ENCODE data around the gene AIM2.
"Not testable (repeated sequence)": the region's sequence is repeated elsewhere in the genome, so short reads cannot be mapped to it uniquely, and the experiment has no call there.

AIM2 gene, protein sequence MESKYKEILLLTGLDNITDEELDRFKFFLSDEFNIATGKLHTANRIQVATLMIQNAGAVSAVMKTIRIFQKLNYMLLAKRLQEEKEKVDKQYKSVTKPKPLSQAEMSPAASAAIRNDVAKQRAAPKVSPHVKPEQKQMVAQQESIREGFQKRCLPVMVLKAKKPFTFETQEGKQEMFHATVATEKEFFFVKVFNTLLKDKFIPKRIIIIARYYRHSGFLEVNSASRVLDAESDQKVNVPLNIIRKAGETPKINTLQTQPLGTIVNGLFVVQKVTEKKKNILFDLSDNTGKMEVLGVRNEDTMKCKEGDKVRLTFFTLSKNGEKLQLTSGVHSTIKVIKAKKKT

DNA sequence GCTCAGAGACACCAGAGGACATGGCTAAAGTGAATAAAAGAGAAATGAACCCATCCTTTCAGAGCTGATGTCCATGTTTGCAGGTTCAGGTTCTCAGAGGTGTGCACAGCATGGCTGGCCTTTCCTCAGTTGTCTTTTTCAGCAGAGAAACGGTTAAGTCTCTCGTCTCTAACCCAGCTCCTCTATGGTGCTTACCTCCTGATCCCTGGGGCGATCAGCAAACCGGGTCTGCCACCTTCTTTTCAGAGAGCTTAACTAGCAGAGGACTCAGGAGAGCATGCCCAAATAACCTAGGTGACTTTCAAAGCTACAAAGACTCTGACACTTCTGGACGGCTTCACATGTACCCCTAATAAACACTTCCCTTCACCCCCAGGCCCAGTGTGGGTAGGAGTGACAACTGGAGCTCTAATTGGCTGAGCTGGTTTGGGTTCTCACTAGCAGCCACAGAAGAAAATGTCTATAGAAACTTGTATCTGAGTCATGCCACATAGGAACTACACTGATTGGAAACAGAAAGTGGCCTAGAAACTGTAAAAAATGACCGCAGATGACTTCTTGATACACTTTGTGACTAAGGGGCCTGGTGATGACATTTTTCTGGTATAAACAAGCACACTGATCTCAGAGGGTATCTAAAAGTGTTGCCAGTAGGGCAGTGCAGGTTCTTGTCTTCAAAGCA lies at the start of gene AIM2:
Gene AIM2 (minus strand): TSS at position 329 of the 682 bp plus-strand sequence. CDS start 3,267 bp downstream, outside the sequence.
- no peak for DNase-seq

DNA sequence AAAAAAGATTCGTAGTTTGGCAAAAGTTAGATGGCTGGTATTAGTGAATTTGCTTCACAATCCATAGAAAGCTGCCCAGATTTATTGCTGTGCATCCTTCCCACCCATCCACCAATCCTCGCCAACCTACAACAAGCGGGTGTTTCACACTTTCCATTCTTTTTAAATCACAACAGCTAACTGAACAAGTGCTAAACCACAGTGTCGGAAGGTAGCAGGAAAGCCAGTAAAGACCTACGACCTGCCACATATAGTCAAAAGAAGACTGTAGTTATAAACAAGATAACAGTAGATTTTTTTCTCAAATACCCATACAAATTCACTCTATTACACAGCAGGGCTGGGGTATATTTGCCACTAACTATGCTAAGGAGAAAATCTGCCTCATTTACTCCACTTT lies 47.0 kb upstream of the AIM2 start:
- no peak for DNase-seq

DNA sequence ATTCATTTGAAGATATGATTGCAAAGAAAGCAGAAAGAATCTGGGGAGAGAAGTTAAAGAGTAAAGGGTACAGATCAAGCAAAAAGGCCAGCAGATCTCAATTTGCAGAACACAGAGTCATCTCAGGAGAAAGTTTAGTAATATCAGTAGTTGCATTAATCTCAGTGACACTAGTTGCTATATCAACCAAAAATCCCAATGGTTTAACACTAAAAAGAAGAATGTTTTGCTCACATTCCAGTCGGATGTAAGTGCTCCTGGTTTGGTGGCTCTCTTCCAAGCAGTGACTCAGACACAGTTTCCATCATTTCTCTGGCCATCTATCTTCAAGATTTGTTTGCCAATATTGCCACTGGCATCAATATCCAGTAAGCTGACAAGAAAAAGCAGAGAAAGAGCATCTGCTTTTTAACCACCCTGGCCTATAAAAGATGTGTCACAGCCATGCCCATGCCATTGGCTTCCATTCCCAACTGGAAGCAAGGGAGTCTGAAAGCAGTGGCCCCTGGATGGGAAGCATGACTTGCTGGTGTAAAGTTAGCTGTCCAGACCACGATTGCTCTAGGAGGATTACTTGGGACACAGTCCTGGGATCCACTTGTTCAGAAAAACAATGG lies 45.5 kb upstream of the AIM2 start:
- no peak for DNase-seq

DNA sequence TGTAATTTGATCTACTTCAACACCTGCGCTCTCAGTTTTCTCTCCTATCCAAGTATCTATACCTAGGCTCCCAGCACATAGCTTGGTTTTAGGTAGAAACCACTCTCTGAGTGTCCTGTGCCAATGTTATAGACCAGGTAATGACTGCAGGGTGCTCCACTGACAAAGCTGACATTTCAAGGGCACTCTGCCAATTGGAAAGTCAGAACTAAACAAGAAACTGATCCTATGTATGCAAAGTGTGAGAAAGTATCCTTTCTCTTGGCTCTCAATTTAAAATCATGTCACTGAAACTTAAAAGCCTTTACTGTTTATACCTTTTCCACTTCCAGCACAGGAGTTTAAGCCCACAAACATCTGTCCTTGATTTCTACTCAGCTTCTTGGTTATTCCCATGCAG lies 45.0 kb upstream of the AIM2 start:
- DNase-seq, result no peak

DNA sequence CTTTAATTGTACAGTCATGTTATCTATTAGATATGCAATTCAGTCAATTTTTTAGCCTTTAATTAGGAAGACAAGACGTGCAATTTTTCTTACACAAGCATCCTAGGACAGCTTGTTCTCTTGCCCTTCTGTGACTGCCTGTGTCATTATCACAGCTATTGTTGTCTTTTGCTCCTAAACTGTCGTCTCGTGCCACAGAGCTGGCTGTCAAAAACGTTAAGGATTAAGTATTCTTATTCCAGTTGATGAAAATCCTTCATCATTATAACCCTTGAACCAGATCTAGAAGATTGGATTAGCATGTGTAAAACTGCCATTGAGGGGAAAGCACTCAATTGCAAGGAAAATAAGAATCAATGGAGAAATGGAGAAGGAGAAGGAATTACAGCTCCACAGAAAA lies 43.8 kb upstream of the AIM2 start:
- DNase-seq, result no peak

DNA sequence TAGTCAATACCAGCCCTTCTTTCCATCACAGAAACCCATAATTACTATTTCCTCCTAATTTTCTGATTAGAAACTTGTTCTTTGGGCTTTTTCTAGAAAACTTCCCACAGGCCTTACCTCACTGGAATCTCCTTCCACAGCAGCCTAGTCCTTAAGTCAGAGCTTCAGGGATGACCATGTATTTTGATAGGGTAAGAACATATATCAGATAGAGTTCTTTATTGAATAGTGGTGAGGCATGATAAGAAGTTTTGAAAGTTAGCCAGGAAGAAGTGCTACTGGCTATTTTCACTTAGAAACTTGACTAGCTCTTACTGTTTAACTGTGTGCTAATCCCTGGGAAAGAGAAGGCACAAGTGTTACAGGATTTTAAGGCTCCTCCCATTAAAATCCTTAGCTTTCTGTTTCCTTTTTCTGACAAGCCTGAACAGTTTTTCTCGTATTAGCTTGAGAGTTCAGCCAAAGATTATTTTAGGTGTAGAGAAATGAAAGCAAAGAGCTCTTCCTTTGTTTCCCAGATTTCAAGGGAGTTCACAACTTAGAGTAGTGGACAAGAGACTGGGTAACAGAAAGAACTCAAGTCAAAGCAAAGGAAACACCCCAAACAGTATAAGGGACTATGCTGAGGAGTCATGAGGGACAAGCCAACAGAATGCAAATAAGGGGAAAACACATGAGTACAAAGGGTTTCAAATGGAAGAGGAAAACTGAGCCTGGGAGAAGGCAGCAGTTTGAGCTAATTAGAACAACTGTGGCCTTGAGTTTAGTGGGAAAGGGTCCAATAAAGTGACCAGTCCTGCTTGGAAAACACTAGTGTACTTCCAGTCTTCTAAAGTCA lies 37.2 kb upstream of the AIM2 start:
- no peak for DNase-seq

DNA sequence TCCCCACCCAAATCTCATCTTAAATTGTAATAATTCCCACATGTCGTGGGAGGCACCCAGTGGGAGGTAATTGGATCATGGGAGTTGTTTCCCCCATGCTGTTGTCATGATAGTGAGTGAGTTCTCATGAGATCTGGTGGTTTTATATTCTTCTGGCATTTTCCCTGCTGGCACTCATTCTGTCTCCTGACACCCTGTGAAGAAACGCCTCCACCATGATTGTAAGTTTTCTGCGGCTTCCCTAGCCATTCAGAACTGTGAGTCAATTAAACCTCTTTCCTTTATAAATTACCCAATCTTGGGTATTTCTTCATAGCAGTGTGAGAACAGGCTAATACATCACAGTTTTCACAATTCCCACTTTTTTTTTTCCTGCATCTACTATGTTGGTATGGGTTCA lies 26.5 kb upstream of the AIM2 start:
- not testable (repeated sequence) for DNase-seq

DNA sequence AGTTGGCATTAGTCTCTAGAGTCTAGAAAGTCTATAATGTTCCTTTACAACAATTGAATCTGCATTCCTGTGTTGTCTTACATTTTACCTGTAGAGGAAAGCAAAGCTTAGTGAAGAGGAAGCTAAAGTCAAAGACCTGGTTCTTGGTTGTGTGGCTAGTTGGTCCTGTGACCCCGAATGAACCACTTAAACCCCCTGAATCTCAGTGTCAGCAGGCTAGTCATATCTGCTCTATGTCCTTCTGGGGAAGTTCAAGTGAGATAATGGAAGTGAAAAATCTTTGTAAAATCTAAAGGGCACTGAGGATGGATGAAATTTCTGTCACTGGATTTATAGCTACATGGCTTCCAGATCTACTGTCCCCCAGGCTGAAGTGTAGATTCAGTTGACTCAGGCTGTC lies 24.0 kb upstream of the AIM2 start:
- DNase-seq, result no peak

DNA sequence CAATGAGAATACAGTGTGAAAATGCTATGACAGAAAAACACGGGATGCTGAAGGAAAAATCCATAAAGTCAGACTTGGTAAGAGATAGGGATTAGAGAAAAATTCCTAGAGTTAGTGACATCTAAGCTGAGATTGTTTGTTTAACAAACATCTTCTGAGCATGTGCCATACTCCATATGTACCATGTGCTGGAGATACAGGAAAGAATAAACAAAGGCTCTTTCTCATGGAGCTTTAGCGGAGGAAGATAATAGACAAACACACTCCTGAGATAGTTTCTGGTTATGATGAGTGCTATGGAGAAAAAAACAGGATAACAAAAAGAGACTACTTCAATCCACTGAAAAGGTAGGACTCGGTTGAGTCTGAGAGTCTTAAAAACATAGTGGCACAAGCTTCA lies 22.0 kb upstream of the AIM2 start:
- no peak for DNase-seq

DNA sequence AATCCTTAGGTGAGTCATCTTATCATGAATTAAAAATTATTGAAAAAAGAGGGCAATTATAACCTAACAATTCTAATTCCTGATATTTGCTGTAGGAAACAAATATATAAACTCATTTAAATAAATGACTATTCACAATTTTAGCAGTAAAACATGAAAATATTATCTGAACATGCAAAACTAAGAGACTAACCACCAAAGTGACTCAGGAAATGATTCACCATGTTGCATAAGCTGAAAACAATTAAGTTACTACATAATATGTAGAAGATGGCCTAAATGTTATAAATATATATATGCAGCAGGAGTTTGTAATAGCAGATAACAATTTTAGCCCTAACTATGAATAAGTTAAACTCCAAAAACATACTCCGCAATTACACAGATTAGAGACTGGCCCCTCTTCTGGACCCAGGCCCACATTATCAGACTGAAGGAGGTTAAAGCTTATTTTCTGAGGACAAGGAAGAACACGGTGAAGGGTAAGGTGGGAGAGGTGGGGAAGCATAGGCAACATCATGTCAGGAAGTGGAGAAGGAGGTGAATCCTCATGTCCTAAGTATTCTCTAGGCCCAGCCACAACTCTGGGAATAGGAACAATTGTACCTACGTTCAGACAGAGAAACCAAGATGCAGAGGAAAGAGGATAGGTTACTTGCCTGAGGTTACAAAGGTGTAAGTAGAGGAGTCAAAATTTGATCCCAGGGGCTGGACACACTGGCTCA lies 15.6 kb upstream of the AIM2 start:
- DNase-seq, result no peak

DNA sequence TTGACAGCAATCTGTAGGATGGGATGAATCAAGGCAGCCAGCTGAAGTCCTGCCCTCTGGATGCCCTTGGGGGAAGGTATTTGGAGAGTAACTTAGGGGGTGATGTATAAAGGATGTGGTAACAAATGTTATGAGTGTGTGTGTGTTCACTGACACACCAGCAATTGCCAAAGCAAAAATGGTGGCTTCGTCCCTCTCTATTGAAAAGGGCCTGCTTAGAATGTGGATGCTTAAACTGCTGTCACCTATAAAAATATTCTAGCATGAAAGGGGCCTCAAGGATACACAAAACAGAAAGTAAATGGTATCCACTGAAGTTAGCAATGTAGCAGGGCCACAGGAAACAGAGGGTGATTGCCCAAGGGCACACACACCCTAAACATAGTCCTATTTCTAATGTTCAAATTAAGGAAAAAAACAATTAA lies 15.1 kb upstream of the AIM2 start:
- no peak for DNase-seq

DNA sequence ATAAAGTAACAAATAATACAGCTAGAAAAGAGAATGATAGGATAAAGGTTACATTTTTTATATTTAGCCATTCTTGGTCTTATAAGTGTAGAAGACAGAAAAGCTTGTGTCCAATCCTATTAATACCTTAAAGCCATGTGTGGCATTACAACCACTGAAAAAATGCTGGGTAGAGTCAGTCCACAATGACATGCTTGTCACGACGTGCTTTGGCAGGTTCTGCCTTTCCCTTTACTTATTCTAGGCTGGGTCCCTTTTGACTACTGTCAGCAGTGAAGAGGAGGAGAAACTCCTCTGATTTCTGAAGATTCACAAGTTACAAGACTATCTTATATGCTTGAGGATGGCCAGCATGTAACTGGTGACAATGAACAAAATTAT lies 14.6 kb upstream of the AIM2 start:
- DNase-seq, result no peak

DNA sequence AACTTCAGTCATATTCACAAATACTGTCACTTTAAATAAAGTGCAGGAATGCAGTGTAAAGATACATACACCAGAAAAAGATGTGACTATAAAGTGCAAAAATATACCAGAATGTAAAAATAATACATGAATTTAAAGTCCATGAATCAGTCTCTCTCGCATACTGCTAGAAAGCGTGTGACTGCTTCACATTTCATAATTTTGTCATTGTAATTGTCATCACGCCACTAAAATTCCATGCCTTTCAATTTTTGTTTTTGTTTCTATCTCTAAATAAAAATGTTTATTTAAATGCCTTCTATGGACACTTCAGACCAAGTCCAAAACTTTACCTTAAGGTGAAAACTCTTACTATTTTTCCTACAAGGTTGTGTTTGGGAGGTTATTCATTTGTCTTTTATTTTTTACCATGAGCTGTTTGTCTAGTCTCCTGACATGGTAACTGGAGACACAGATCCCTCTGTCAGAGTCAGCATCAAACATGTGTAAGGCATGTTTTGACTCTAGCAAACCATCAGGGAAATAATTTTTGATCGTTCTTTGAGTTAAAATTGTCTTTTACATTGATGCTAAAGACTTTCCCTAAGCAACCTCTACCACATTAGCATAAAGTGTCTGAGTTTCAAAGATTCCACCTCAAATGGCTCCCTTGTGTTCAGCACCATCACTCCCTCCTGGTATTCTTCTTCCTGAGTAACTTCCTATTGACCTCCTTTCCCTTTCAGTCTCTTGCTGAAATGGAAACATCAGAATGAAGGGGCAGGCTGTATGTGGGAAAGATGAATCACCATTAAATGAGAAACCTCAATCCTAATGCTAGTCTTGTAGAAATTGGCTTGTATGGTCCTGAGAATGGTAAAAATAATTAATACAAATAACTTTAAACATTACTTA lies 14.0 kb upstream of the AIM2 start:
- no peak for DNase-seq

DNA sequence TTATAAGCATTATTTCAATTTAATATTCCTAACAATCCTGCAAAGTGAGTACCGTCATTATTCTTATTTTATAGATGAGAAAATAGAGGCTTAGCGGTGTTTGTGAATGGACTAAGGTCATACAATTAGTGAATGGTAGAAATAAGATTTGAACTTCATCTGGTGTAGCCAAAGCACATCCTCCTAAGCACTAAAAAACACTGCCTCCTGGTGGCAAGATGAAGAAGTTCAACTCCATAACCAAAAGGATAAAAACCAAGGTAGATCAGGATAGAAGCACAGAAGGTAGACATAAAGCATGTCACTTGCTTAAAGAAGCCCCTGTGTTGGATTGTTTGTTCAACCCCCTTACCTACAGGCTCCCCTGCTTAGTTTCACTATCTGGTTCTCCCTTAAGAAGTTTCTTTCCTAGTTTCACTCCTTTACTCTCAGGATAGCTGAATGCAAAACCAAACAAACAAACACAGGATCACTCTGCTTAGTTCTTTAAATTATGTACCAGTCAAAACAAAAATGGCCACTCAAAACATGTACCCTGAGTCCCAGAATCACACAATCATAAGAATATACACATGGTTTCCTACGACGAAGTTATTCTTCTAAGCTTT lies 12.7 kb upstream of the AIM2 start:
- no peak for DNase-seq

DNA sequence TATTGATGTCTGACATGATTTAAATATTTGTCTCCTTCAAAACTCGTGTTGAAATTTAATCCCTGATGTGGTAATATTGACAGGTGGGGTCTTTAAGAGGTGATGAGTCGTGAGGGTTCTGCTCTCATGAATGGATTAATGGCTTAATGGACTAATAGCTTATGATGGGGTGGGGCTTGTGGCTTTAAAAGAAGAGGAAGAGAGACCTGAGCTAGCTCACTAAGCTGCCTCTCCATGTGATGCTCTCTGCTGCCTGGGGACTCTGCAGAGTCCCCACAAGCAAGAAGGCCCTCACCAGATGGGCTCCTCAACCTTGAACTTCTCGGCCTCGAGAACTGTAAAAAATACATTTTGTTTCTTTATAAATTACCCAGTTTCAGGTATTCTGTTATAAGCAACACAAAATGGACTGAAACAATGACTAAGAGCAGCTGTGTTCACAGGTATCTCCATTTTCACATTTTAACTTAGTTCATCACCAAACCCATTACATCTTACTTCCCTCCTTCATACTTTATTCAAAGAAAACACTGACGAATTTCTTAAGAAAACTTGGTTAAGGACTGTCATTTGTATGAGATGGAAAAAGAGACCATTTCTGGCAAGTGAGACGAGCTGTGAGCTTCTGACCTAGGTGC lies 12.1 kb upstream of the AIM2 start:
- DNase-seq, result no peak

DNA sequence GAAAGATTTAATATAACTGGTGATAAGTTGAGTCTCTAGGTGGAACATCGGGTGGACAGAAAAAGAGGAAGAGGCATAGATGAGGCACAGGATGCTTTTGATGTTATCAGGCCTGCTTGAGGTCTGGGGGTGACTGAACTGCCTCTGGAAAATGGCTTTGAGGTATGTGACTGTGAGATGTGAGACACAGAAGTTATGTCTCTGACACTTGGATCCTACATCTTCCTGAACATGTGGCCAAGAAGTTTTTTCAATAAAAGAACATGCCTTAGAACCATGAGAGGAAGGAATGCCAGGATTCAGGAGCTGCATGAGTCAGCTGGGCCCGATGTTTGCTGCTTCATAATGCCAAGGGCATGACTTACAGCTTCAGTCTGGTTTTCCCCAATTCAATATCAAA lies 11.5 kb upstream of the AIM2 start:
- no peak for DNase-seq

DNA sequence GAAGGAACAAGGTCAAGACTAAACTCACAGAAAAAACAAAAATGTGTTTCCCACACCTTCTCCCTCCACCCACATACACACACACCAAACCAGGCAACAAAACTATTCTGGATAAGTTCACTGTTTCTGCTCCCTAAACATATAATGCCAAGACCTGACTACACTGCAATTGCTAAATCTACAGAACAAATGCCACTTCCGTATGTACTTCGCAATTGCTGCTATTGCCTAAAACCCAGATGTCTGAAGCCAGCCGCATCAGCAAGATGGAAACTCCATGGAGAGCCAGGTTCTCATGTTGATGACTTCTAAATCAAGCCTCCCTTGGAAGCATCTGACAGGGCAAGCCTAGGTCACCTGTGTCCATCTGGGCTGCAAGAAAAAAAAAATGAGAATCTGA lies 8.3 kb upstream of the AIM2 start:
- no peak for DNase-seq

DNA sequence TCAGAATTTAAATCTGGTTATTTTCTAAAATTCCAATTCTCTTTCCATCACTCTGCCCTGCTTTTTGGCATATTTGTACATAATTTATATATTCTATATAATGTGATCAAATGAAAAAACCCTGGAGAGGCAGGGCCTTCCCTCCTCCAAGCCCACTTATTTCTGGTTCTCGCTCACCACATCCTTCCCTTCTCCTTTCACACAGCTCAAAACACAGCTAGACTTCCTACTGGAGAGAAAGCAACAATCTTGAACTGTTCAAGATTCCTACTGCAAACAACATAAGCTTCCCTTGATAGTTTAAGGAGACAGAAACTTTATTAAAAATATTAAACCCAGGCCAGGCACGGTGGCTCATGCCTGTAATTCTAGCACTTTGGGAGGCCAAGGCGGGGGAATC lies 7.6 kb upstream of the AIM2 start:
- no peak for DNase-seq

DNA sequence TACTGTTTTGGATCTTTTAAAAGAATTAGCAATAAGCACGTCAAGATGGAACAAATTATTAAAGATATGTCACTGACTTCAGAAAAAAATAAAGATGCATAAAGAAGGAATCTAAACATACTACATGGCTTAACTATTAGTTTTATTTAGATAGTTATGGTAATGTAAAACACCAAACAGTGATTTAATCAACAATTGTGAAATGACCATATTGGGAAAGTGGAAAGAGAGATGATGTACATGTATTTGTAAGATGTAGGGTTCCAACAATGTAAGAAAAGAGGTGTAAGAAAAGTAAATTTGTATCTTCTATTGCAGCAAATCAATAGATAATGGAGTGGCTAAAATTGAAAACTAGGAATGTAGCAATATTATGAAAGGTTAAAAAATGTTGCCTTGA lies 6.4 kb upstream of the AIM2 start:
- DNase-seq, result no peak

DNA sequence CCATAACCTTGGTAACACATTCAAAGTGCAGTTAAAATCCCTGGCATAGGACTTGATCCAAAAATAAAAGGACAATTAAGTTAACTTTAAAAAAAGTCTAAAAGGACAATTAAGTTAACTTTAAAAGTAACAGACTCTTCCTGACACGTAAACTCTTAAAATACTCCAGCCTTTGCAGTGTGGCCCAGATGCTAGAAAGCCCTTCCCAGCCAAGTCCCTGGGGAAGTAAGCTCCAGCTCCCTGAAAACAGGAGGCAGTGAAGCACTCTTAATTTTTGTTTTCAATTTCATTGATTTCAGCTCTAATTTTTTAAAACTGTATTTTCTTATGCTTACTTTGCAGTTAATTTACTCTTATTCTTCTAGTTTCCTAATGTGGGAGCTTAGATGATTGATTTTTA lies 5.1 kb upstream of the AIM2 start:
- no peak for DNase-seq

DNA sequence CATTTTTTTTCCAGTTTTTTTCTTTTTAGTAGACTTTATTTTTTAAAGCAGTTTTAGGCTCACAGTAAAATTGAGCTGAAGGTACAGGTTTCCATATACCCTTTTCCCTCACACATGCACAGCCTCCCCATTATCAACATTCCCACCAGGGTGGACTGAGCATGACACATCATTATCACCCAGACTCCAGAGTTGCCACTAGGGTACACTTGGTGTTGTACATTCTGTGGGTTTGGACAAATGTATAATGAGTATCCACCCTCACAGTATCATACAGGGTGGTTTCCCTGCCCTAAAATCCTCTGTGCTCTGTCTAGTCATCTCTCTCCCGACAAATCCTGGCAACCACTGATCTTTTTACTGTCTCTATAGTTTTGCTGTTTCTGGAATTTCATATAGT lies 3.0 kb upstream of the AIM2 start:
- no peak for DNase-seq
